Measurements from ENCODE around the gene ITPR1.

Gene ITPR1

GRCh38 chr3:4634894-4635293, 141.7 kb downstream of the ITPR1 start:
- Histone ChIP-seq H3K27ac (ENCODE audit: insufficient read depth, low read depth, low read length, poor library complexity, severe bottlenecking) (no peak overlapping the region), H3K27me3 (ENCODE audit: control insufficient read depth, insufficient read depth, low read length, poor library complexity, severe bottlenecking) (no peaks in the 10 kb centered on the region), H3K4me3 (ENCODE audit: insufficient read depth, low read depth, low read length) (no peak overlapping the region), H3K4me1 (ENCODE audit: control insufficient read depth, insufficient read depth, low read length) (no peaks in the 10 kb centered on the region), H3K36me3 (ENCODE audit: control insufficient read depth, insufficient read depth, low read length) (no peaks in the 10 kb centered on the region), H3K9me3 (ENCODE audit: control insufficient read depth, low read length) (no peaks in the 10 kb centered on the region)
- 92% methylated on average over 6 of the region's 6 CpGs for WGBS, 2 experiments

GRCh38 chr3:4637265-4637664, 144.1 kb downstream of the ITPR1 start:
- WGBS, 2 experiments, result 87 to 92% methylated on average over 2 of the region's 2 CpGs
- Histone ChIP-seq H3K27ac (ENCODE audit: insufficient read depth, low read depth, low read length, poor library complexity, severe bottlenecking) (no peak overlapping the region), H3K4me1 (ENCODE audit: control insufficient read depth, insufficient read depth, low read length) (no peaks in the 10 kb centered on the region), H3K4me3 (ENCODE audit: insufficient read depth, low read depth, low read length) (no peak overlapping the region), H3K36me3 (ENCODE audit: control insufficient read depth, insufficient read depth, low read length) (no peaks in the 10 kb centered on the region), H3K27me3 (ENCODE audit: control insufficient read depth, insufficient read depth, low read length, poor library complexity, severe bottlenecking) (no peaks in the 10 kb centered on the region), H3K9me3 (ENCODE audit: control insufficient read depth, low read length) (no peaks in the 10 kb centered on the region)

GRCh38 chr3:4641863-4642563, 148.9 kb downstream of the ITPR1 start:
- H3K9me3 ChIP-seq (ENCODE audit: control insufficient read depth, low read length), result no peaks in the 10 kb centered on the region
- no peaks in the 10 kb centered on the region for H3K36me3 ChIP-seq (ENCODE audit: control insufficient read depth, insufficient read depth, low read length)
- H3K4me3 ChIP-seq (ENCODE audit: insufficient read depth, low read depth, low read length), result no peak overlapping the region
- H3K27ac ChIP-seq (ENCODE audit: insufficient read depth, low read depth, low read length, poor library complexity, severe bottlenecking), result no peak overlapping the region
- WGBS, 2 experiments, result 93 to 95% methylated on average over 9 of the region's 9 CpGs
- H3K4me1 ChIP-seq (ENCODE audit: control insufficient read depth, insufficient read depth, low read length), result no peaks in the 10 kb centered on the region
- H3K27me3 ChIP-seq (ENCODE audit: control insufficient read depth, insufficient read depth, low read length, poor library complexity, severe bottlenecking), result no peaks in the 10 kb centered on the region

- H3K36me3 ChIP-seq (ENCODE audit: control insufficient read depth, insufficient read depth, low read length), result no peaks in the 10 kb centered on the region
These were observed 149.5 kb downstream of the ITPR1 start for GRCh38 chr3:4642611-4643010.

GRCh38 chr3:4643904-4644547, 150.9 kb downstream of the ITPR1 start:
- Histone ChIP-seq H3K27ac (ENCODE audit: insufficient read depth, low read depth, low read length, poor library complexity, severe bottlenecking) (no peak overlapping the region), H3K27me3 (ENCODE audit: control insufficient read depth, insufficient read depth, low read length, poor library complexity, severe bottlenecking) (no peaks in the 10 kb centered on the region), H3K4me3 (ENCODE audit: insufficient read depth, low read depth, low read length) (no peak overlapping the region), H3K36me3 (ENCODE audit: control insufficient read depth, insufficient read depth, low read length) (no peaks in the 10 kb centered on the region), H3K9me3 (ENCODE audit: control insufficient read depth, low read length) (no peaks in the 10 kb centered on the region), H3K4me1 (ENCODE audit: control insufficient read depth, insufficient read depth, low read length) (no peaks in the 10 kb centered on the region)
- WGBS, 2 experiments, result 91 to 96% methylated on average over 9 of the region's 9 CpGs

More at GRCh38 chr3:4642611-4643010, 149.5 kb downstream of the ITPR1 start:
- H3K4me1 ChIP-seq (ENCODE audit: control insufficient read depth, insufficient read depth, low read length), result no peaks in the 10 kb centered on the region
- H3K9me3 ChIP-seq (ENCODE audit: control insufficient read depth, low read length), result no peaks in the 10 kb centered on the region
- no peak overlapping the region for H3K4me3 ChIP-seq (ENCODE audit: insufficient read depth, low read depth, low read length)
- H3K27me3 ChIP-seq (ENCODE audit: control insufficient read depth, insufficient read depth, low read length, poor library complexity, severe bottlenecking), result no peaks in the 10 kb centered on the region
- H3K27ac ChIP-seq (ENCODE audit: insufficient read depth, low read depth, low read length, poor library complexity, severe bottlenecking), result no peak overlapping the region
- WGBS, 2 experiments, result 95 to 97% methylated on average over 8 of the region's 8 CpGs

GRCh38 chr3:4644951-4645350, 151.8 kb downstream of the ITPR1 start:
- 97 to 98% methylated on average over 3 of the region's 3 CpGs for WGBS, 2 experiments
- Histone ChIP-seq H3K9me3 (ENCODE audit: control insufficient read depth, low read length) (no peaks in the 10 kb centered on the region), H3K36me3 (ENCODE audit: control insufficient read depth, insufficient read depth, low read length) (no peaks in the 10 kb centered on the region), H3K27ac (ENCODE audit: insufficient read depth, low read depth, low read length, poor library complexity, severe bottlenecking) (no peak overlapping the region), H3K4me1 (ENCODE audit: control insufficient read depth, insufficient read depth, low read length) (no peaks in the 10 kb centered on the region), H3K4me3 (ENCODE audit: insufficient read depth, low read depth, low read length) (no peak overlapping the region), H3K27me3 (ENCODE audit: control insufficient read depth, insufficient read depth, low read length, poor library complexity, severe bottlenecking) (no peaks in the 10 kb centered on the region)

- WGBS, 2 experiments, result 89 to 95% methylated on average over 6 of the region's 6 CpGs
These were observed 152.3 kb downstream of the ITPR1 start for GRCh38 chr3:4645468-4645867.

GRCh38 chr3:4647411-4647810, 154.3 kb downstream of the ITPR1 start:
- 94 to 96% methylated on average over 2 of the region's 2 CpGs for WGBS, 2 experiments
- H3K4me3 ChIP-seq (ENCODE audit: insufficient read depth, low read depth, low read length), result no peak overlapping the region
- H3K27me3 ChIP-seq (ENCODE audit: control insufficient read depth, insufficient read depth, low read length, poor library complexity, severe bottlenecking), result no peaks in the 10 kb centered on the region
- no peaks in the 10 kb centered on the region for H3K4me1 ChIP-seq (ENCODE audit: control insufficient read depth, insufficient read depth, low read length)
- H3K27ac ChIP-seq (ENCODE audit: insufficient read depth, low read depth, low read length, poor library complexity, severe bottlenecking), result no peak overlapping the region
- no peaks in the 10 kb centered on the region for H3K9me3 ChIP-seq (ENCODE audit: control insufficient read depth, low read length)
- no peaks in the 10 kb centered on the region for H3K36me3 ChIP-seq (ENCODE audit: control insufficient read depth, insufficient read depth, low read length)

More at GRCh38 chr3:4645468-4645867, 152.3 kb downstream of the ITPR1 start:
- Histone ChIP-seq H3K4me1 (ENCODE audit: control insufficient read depth, insufficient read depth, low read length) (no peaks in the 10 kb centered on the region), H3K27me3 (ENCODE audit: control insufficient read depth, insufficient read depth, low read length, poor library complexity, severe bottlenecking) (no peaks in the 10 kb centered on the region), H3K27ac (ENCODE audit: insufficient read depth, low read depth, low read length, poor library complexity, severe bottlenecking) (no peak overlapping the region), H3K4me3 (ENCODE audit: insufficient read depth, low read depth, low read length) (no peak overlapping the region), H3K9me3 (ENCODE audit: control insufficient read depth, low read length) (no peaks in the 10 kb centered on the region), H3K36me3 (ENCODE audit: control insufficient read depth, insufficient read depth, low read length) (no peaks in the 10 kb centered on the region)

- Histone ChIP-seq H3K36me3 (ENCODE audit: control insufficient read depth, insufficient read depth, low read length) (no peaks in the 10 kb centered on the region), H3K27ac (ENCODE audit: insufficient read depth, low read depth, low read length, poor library complexity, severe bottlenecking) (no peak overlapping the region), H3K27me3 (ENCODE audit: control insufficient read depth, insufficient read depth, low read length, poor library complexity, severe bottlenecking) (no peaks in the 10 kb centered on the region), H3K4me1 (ENCODE audit: control insufficient read depth, insufficient read depth, low read length) (no peaks in the 10 kb centered on the region), H3K9me3 (ENCODE audit: control insufficient read depth, low read length) (no peaks in the 10 kb centered on the region), H3K4me3 (ENCODE audit: insufficient read depth, low read depth, low read length) (no peak overlapping the region)
- 81 to 83% methylated on average over 17 of the region's 17 CpGs for WGBS, 2 experiments
These were observed 162.2 kb downstream of the ITPR1 start for GRCh38 chr3:4655145-4656045.

GRCh38 chr3:4656059-4656458, 162.9 kb downstream of the ITPR1 start:
- H3K27ac ChIP-seq (ENCODE audit: insufficient read depth, low read depth, low read length, poor library complexity, severe bottlenecking), result no peak overlapping the region
- no peaks in the 10 kb centered on the region for H3K36me3 ChIP-seq (ENCODE audit: control insufficient read depth, insufficient read depth, low read length)
- H3K4me1 ChIP-seq (ENCODE audit: control insufficient read depth, insufficient read depth, low read length), result no peaks in the 10 kb centered on the region
- no peaks in the 10 kb centered on the region for H3K9me3 ChIP-seq (ENCODE audit: control insufficient read depth, low read length)
- no peak overlapping the region for H3K4me3 ChIP-seq (ENCODE audit: insufficient read depth, low read depth, low read length)
- no peaks in the 10 kb centered on the region for H3K27me3 ChIP-seq (ENCODE audit: control insufficient read depth, insufficient read depth, low read length, poor library complexity, severe bottlenecking)
- 25% methylated on average over 6 of the region's 6 CpGs for WGBS, 2 experiments

All from ectodermal cell (in vitro differentiated cells).